ENCODE measurements around the gene MYO6. TPM values are rescaled to one million over a fixed set of nuclear protein-coding genes. Genes with fewer than 3 reads are reported as not detected.

The MYO6 gene
- total RNA-seq, 1 experiment from 2014 or later, result 46.9 TPM

GRCh38 chr6:75800133-75800532, 51.1 kb downstream of the MYO6 start:
- Histone ChIP-seq H2BK20ac (ENCODE audit: low read depth, low read length, poor library complexity, severe bottlenecking) (no peak overlapping the region), H2BK120ac (ENCODE audit: low read depth, low read length, poor library complexity, severe bottlenecking) (no peak overlapping the region), H3K18ac (ENCODE audit: insufficient read length, low read depth, low read length) (no peak overlapping the region), H3K4ac (ENCODE audit: low read depth, low read length) (no peak overlapping the region), H3K9me3 (ENCODE audit: control insufficient read depth, low read depth, low read length) (no peaks in the 10 kb centered on the region), H2BK15ac (ENCODE audit: low read depth, low read length) (no peak overlapping the region), H2AFZ (ENCODE audit: low read length) (no peak overlapping the region), H3K56ac (ENCODE audit: insufficient read length, low read depth, low read length) (no peak overlapping the region), H3K23ac (ENCODE audit: insufficient read length, low read depth, low read length) (no peak overlapping the region), H4K20me1 (ENCODE audit: control insufficient read depth, insufficient read depth, insufficient read length) (no peaks in the 10 kb centered on the region), H4K8ac (replicated peaks; ENCODE audit: insufficient read length, low read depth, low read length) (no peak overlapping the region), H2BK12ac (ENCODE audit: insufficient read length, low read depth, low read length) (no peak overlapping the region), H3K4me1 (ENCODE audit: insufficient read depth, low read length) (no peaks in the 10 kb centered on the region; the same call in 1 of the 2 replicates), H3K9ac (ENCODE audit: extremely low read depth, insufficient read length, low read length) (no peak overlapping the region), H4K5ac (ENCODE audit: insufficient read length, low read depth, low read length) (no peak overlapping the region), H3K23me2 (ENCODE audit: insufficient read length, low read depth, low read length, poor library complexity, severe bottlenecking) (no peaks in the 10 kb centered on the region), H3K27me3 (ENCODE audit: insufficient read depth, low read length) (no peaks in the 10 kb centered on the region), H2AK5ac (ENCODE audit: insufficient read length, low read length) (no peak overlapping the region), H3T11ph (ENCODE audit: low read length) (no peak overlapping the region), H3K79me2 (ENCODE audit: insufficient read depth, low read length) (no peaks in the 10 kb centered on the region), H4K91ac (ENCODE audit: insufficient read length, low read depth, low read length) (no peak overlapping the region), H3K14ac (ENCODE audit: insufficient read depth, low read length) (no peak overlapping the region), H3K27ac (ENCODE audit: insufficient read length, low read depth, low read length) (no peak overlapping the region), H2BK5ac (ENCODE audit: insufficient read length, low read length) (no peak overlapping the region), H3K4me2 (ENCODE audit: insufficient read depth, insufficient read length, low read length) (no peak overlapping the region), H3K79me1 (ENCODE audit: insufficient read depth, low read depth, low read length, poor library complexity, severe bottlenecking) (no peaks in the 10 kb centered on the region)
- no CpG with 5 or more reads among the region's 4 CpGs for WGBS (ENCODE audit: extremely low coverage, insufficient read length, low lambda C conversion rate)
- Mint-ChIP-seq H3K27me3 (ENCODE audit: low read depth) (no peaks in the 10 kb centered on the region), H3K27ac (peak overlapping the region; percentile 21 to 83 (median 32); a peak in 4 of 7 replicates), H3K4me1 (peaks cover 20 to 23% of the 10 kb centered on the region in 2 experiments), H3K4me3 (no peak overlapping the region), H3K36me3 (ENCODE audit: insufficient read depth in 1 of 3, low read depth in 3 of 3) (no peaks in the 10 kb centered on the region), H3K9me3 (no peaks in the 10 kb centered on the region; a peak in 1 of 5 replicates)
- TF ChIP-seq CTCF (conservative IDR thresholded peaks at IDR 0.05), result no peak
- DNase-seq, result no peak

Data from H9 (cell line).